Tibial nerve (tissue), 4 donors: ENCODE results near the gene HTR3B. TPM values are rescaled to one million over a fixed set of nuclear protein-coding genes. Genes with fewer than 3 reads are reported as not detected.
"Not testable (repeated sequence)": the region's sequence is repeated elsewhere in the genome, so short reads cannot be mapped to it uniquely, and the experiment has no call there.

Experiments used
- DNase-seq, 2 donors: peaks; one replicate each; pipeline ENCODE4 v3.0.0-alpha.2; 2019; ENCODE audit warnings: low spot score in 2 of 2
- H3K27ac ChIP-seq, 4 donors: fragments of 200-600 bp; sonication (generic) in 3 of 4; one replicate each; pipeline ENCODE4 v1.5.1; 2017 to 2019; ENCODE audit warnings: mild to moderate bottlenecking in 1 of 4
- H3K27me3 ChIP-seq, 2 donors: fragments of 200-600 bp; sonication (generic) in 1 of 2; one replicate each; pipeline versions ENCODE4 v1.5.1 to v1.6.0; 2017 to 2019
- H3K36me3 ChIP-seq, 3 donors: fragments of 200-600 bp; sonication (generic); one replicate each; pipeline ENCODE4 v1.5.1; 2018 to 2019
- H3K4me1 ChIP-seq, 4 donors: fragments of 200-600 bp; sonication (generic) in 3 of 4; one replicate each; pipeline ENCODE4 v1.5.1; 2017 to 2019
- H3K4me3 ChIP-seq, 4 donors: fragments of 200-600 bp; sonication (generic) in 3 of 4; one replicate each; pipeline ENCODE4 v1.5.1; 2017 to 2019; ENCODE audit warnings: mild to moderate bottlenecking in 1 of 4, moderate library complexity in 1 of 4
- H3K9me3 ChIP-seq, 4 donors: fragments of 200-600 bp; sonication (generic) in 3 of 4; one replicate each; pipeline ENCODE4 v1.5.1; 2017 to 2019
- EP300 ChIP-seq, 2 donors: sonication (generic); formaldehyde crosslinking; IDR thresholded peaks; one replicate each; pipeline ENCODE4 v1.6.1; 2017; ENCODE audit warnings: antibody characterized with exemption in 2 of 2, mild to moderate bottlenecking in 1 of 2
- POLR2A ChIP-seq, 2 donors: fragments of 450-650 bp; IDR thresholded peaks; one replicate each; pipeline ENCODE4 v1.6.1; 2017; ENCODE audit warnings: antibody characterized with exemption in 2 of 2, mild to moderate bottlenecking in 2 of 2, moderate library complexity in 2 of 2
- WGBS, 2 donors: methylation state at CpG; one replicate each; pipeline ENCODE4 v1.1.5; 2018; 5-methylcytosine and 5-hydroxymethylcytosine counted together
- total RNA-seq, 4 donors: library from RNA; depleted of rRNA; stranded (reverse); fragments of >200 nt; gene quantifications; one replicate each; pipeline ENCODE4 v1.1.0, GENCODE V29; 2016
- TF ChIP-seq, protein P1 (sequence below), 5 experiments: fragments of 200-600 bp in 3 of 5; fragments of 450-650 bp in 2 of 5; sonication (generic) in 3 of 5; IDR thresholded peaks; one replicate each; pipeline ENCODE4 v1.5.1; 2016 to 2019; ENCODE audit warnings: antibody characterized with exemption in 5 of 5, mild to moderate bottlenecking in 3 of 5, moderate library complexity in 2 of 5

The HTR3B gene
- total RNA-seq, 4 donors from 2014 or later, result not detected

DNA sequence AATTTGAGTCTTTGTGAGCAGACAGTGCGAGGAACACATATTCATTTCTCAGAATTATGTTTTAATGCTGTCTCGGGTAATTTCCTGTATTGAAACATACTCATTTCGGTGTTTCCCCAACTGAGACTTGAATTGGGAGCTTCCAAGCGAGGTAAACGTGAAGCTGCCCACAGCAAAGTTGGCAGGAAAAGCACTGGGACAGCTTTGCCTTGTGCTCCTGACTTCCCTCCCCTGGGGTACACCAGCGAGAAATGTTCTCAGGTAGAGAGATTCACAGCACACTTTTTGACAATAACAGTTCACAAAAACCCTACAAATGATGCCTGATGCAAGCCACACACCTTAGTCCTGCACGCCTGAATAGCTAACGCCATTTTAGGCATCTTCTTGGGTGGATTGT is 3.1 kb downstream of the HTR3B start:
- Histone ChIP-seq H3K27ac (no peak overlapping the region), H3K27me3 (peaks cover 0 to 29% of the 10 kb centered on the region in 2 donors), H3K9me3 (no peaks in the 10 kb centered on the region), H3K4me3 (no peak overlapping the region), H3K36me3 (no peaks in the 10 kb centered on the region), H3K4me1 (no peaks in the 10 kb centered on the region)
- DNase-seq, result no peak
- WGBS, 2 donors, result 62 to 70% methylated on average over 8 of the region's 8 CpGs
- TF ChIP-seq POLR2A (IDR thresholded peaks at IDR 0.05) (no peak), EP300 (IDR thresholded peaks at IDR 0.05) (no peak)
- TF ChIP-seq, protein P1, sequence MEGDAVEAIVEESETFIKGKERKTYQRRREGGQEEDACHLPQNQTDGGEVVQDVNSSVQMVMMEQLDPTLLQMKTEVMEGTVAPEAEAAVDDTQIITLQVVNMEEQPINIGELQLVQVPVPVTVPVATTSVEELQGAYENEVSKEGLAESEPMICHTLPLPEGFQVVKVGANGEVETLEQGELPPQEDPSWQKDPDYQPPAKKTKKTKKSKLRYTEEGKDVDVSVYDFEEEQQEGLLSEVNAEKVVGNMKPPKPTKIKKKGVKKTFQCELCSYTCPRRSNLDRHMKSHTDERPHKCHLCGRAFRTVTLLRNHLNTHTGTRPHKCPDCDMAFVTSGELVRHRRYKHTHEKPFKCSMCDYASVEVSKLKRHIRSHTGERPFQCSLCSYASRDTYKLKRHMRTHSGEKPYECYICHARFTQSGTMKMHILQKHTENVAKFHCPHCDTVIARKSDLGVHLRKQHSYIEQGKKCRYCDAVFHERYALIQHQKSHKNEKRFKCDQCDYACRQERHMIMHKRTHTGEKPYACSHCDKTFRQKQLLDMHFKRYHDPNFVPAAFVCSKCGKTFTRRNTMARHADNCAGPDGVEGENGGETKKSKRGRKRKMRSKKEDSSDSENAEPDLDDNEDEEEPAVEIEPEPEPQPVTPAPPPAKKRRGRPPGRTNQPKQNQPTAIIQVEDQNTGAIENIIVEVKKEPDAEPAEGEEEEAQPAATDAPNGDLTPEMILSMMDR (IDR thresholded peaks at IDR 0.05), result no peak

DNA sequence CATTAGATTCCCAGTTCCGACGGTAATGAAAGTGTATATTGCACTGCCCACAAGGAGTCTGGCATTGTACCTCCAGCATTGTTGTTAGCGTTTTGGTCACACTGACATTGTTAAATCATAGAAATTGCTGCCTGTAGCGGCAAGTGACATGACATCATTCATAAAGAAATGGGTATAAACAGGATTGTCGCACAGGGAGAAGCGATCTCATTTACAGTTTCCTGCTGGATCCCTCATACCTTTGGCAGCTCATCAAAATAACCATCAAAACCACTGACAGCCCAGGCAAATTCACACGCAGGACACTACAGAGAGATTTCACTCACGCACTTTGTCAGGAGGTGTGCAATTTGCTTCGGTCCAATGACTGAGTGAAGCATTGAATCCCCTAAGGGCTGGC is 3.5 kb downstream of the HTR3B start:
- H3K27ac ChIP-seq, result no peak overlapping the region
- TF ChIP-seq, protein P1 (IDR thresholded peaks at IDR 0.05), result no peak
- WGBS, 2 donors, result 54 to 59% methylated on average over 9 of the region's 9 CpGs
- H3K4me3 ChIP-seq, result no peak overlapping the region
- DNase-seq, result no peak
- no peaks in the 10 kb centered on the region for H3K9me3 ChIP-seq
- H3K36me3 ChIP-seq, result no peaks in the 10 kb centered on the region
- peaks cover 0 to 29% of the 10 kb centered on the region in 2 donors for H3K27me3 ChIP-seq
- H3K4me1 ChIP-seq, result no peaks in the 10 kb centered on the region

DNA sequence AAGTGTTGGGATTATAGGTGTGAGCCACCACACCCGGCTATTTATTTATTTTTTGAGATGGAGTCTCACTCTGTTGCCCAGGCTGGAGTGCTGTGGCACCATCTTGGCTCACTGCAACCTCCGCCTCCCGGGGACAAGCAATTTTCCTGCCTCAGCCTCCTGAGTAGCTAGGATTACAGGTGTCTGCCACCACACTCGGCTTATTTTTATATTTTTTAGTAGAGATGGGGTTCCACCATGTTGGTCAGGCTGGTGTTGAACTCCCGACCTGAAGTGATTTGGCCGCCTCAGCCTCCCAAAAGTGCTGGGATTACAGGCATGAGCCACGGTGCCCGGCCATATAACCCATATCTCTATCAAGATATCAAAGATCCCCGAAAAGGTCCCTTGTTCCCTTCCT is 6.9 kb downstream of the HTR3B start:
- 95 to 96% methylated on average over 9 of the region's 9 CpGs for WGBS, 2 donors
- DNase-seq, H3K4me1 ChIP-seq: not testable (repeated sequence)

DNA sequence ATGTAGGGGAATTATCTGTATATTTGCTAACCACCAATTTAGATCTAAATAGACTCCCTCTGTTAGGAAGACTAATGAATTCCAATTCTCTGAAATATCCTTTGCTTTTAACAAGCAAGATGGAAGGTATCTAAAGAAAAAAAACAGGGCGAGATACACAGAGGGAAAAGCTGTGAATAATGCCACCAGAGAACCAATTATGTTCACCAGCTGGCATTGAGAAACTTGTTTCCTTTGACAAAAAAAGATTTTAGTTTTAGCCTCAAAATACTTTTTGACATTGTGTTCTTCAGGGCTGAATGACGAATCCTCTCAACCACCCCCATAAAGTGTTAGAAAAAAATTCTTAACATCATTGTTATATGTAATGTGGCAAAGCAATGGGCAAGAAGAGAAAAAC is 19.0 kb downstream of the HTR3B start:
- 69 to 75% methylated on average over 2 of the region's 2 CpGs for WGBS, 2 donors
- H3K4me3 ChIP-seq, result no peak overlapping the region
- H3K9me3 ChIP-seq, result no peaks in the 10 kb centered on the region
- no peaks in the 10 kb centered on the region for H3K27me3 ChIP-seq
- H3K4me1 ChIP-seq, result no peaks in the 10 kb centered on the region
- DNase-seq, result no peak
- no peaks in the 10 kb centered on the region for H3K36me3 ChIP-seq
- H3K27ac ChIP-seq, result no peak overlapping the region
- TF ChIP-seq, protein P1 (IDR thresholded peaks at IDR 0.05), result no peak
- no peak for TF ChIP-seq POLR2A (IDR thresholded peaks at IDR 0.05)
- no peak for TF ChIP-seq EP300 (IDR thresholded peaks at IDR 0.05)

More for the DNA sequence above, 6.9 kb downstream of the HTR3B start:
- H3K27ac ChIP-seq, H3K36me3 ChIP-seq, H3K4me3 ChIP-seq, H3K9me3 ChIP-seq: not testable (repeated sequence)
- H3K27me3 ChIP-seq, result peaks cover 0 to 23% of the 10 kb centered on the region in 2 donors

DNA sequence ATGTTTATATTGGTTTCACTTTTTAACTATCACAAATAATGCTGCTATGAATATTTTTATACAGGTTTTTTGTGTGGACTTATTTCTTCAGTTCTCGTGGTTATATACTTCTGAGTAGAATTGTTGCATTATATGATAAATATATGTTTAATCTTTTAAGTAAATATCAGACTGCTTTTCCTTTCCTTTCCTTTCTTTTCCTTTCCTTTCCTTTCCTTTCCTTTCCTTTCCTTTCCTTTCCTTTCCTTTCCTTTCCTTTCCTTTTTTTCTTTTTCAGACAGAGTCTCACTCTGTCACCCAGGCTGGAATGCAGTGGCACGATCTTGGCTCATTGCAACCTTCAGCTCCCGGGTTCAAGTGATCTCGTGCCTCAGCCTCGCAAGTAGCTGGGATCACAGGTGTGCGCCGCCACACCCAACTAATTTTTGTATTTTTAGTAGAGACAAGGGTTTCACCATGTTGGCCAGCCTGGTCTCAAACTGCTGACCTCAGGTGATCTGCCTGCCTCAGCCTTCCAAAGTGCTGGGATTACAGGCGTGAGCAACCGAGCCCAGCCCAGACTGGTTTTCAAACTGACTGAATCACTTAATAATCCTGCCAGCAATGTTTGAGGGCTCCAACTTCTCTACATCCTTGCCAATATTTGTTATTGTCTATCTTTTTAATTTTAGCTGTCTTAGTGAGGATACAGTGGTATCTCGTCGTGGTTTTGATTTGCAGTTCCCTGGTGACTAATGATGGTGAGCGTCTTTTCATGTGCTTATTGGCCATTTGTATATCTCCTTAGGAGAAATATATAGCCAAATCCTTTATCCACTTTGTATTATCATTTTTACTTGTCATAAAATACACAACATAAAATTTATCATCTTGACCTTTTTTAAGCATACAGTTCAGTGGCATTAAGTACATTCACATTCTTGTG is 21.9 kb downstream of the HTR3B start:
- TF ChIP-seq POLR2A (IDR thresholded peaks at IDR 0.05) (no peak), EP300 (IDR thresholded peaks at IDR 0.05) (no peak)
- TF ChIP-seq, protein P1 (IDR thresholded peaks at IDR 0.05), result no peak

More for the DNA sequence above, 21.9 kb downstream of the HTR3B start:
- H3K27me3 ChIP-seq, result no peaks in the 10 kb centered on the region
- H3K4me3 ChIP-seq, result no peak overlapping the region
- no peak for DNase-seq
- 74 to 79% methylated on average over 12 of the region's 12 CpGs for WGBS, 2 donors
- no peaks in the 10 kb centered on the region for H3K36me3 ChIP-seq
- no peak overlapping the region for H3K27ac ChIP-seq
- H3K9me3 ChIP-seq, result no peaks in the 10 kb centered on the region
- H3K4me1 ChIP-seq, result no peaks in the 10 kb centered on the region
